Measurements from ENCODE around the gene GCM1. TPM values are rescaled to one million over a fixed set of nuclear protein-coding genes. Genes with fewer than 3 reads are reported as not detected.
A peak's percentile ranks its signal among the peaks of the same experiment; 100 is the strongest.

Gene GCM1
- polyA plus RNA-seq, 5 donors, result 0.07 TPM; not detected in 4

DNA sequence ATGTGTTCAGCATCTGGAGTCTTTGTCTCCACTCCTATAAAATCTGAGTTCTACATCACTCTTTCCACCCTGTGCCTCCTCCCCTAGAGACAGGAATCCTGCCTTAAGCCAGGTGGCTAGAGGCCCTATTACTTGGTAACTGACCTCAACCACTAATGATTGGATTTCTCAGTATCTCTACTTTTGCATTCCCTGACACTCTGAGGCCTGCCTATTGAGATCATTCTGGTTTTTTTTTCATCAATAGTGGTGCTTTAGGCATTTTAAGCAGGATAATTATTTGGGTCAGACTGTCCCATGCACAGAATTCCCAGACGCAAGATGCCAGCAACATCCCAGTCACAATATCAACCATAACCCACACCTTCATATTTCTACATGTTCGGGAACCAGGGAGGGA is 3.9 kb upstream of the GCM1 start:
- DNase-seq, result no peak

DNA sequence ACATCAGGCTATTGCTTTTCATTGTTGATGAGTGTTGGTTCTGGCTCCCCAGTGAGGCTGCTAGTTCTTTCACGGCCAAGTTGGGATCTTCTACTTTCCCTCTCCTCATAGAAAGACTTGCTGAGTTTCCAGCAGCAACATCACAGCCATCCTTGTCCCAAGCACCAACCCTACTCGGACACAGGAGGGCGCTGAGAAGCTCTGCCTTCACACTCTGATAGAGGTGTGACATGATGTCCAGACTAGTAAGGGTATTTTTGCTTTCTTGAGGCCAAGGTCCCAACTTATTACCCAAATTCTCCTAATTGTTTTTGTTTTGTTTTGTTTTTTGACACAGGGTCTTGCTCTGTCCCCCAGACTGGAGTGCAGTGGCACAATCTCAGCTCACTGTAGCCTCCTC is 3.0 kb upstream of the GCM1 start:
- DNase-seq, result no peak

DNA sequence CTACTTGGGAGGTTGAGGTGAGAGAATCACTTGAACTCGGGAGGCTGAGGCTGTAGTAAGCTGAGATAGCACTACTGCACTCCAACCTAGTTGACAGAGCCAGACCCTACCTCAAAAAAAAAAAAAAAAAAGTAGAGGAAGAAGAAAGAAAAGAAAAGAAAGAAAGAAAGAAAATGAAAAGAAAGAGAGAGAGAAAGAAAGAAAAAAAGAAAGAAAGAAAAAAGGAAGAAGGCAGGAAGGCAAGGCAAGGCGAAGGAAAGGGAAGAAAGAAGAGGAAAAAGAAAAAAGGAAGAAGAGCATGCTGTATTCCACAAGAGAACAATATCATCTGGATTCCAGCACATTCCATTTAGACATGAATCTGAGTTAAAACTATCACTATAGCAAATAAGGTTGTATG is 3.8 kb downstream of the GCM1 start:
- no peak for DNase-seq

DNA sequence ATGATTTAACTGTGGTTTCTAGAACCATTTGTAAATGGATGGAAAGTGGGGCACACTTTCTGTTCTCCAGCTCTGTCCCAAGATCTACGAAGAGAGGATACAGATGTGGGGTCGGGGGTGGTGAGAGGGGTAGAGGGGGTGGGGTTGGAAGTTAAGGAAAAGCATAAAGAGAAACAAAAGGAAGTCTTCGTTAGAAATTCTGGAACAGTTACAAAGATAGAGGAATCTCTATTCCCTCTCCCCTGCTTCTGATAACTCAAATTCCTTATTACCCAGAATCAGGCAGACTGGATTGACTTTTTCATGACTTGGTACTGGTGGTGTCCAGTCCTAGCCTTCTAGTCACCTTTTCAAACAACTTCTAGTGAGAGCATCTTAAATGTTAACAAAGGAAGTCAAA is 4.9 kb downstream of the GCM1 start:
- no peak for DNase-seq

DNA sequence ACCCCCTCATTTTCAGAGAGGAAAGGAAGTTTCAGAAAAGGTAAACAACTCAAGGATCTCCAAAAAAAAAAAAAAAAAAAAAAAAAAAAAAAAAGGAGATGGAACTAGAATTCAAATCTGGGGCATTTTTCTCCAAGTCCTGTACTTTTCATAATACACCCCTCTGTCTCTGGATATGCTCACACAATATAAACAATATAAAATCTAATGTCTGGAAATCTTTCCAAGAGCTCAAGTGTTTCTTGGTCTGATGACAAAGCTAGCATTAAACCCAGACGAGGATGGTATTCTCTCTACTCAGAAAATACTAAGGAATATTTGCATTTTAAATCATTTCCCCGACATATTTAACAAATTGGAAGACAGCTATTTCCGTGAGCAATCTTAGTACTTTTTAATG is 5.8 kb downstream of the GCM1 start:
- DNase-seq, result no peak

DNA sequence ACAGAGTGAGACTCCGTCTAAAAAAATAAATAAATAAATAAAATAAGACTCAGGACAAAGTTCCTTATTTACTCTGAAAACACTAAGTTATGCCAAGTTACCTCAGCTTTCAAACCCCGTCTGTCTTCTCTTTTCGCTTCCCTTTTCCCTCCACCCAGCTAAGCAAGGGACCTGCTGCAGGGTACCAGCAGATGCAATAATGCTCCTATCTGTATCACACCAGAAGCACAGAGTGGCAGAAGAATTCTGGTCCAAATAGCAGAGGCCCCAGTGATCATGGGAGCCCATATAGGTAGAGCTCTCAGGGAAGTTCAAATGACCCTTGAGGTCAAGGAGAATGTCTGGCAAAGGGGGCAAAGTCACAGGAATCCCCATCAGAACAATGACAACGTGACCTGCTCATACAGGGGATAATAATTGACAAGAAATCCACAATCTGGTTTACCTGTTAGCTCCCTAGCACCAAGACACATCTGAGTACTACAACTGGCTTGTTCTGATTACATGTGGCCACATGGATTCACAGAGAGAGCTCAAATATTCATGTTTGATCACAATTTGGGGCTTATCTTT is 8.7 kb downstream of the GCM1 start:
- no peak for DNase-seq

DNA sequence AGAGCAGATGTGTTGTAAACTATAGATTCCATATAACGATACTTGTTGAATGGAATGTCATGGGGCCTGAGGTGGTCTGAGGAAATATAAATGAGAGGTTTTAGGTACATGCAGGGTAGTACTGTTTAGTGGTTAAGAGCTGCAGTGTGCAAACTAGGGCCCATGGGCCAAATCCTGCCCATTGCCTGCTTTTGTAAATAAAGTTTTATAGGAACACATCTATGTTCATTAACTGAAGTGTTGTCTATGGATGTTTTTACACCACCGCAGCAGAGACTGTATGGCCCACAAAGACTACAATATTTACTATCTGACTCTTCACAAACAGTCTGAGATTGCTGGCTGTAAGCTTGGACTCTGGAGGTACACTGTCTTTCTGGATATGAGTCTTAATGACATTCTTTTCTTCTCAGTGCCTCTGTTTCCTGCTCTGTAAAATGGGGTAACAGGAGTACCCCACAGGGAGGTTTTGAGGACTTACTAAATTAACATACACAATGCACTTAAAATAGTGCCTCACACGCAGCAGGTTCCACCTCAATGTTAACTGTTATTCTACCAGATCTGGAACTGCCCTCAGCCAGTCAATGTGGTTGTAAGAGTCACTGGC is 12.5 kb downstream of the GCM1 start:
- no peak for DNase-seq

DNA sequence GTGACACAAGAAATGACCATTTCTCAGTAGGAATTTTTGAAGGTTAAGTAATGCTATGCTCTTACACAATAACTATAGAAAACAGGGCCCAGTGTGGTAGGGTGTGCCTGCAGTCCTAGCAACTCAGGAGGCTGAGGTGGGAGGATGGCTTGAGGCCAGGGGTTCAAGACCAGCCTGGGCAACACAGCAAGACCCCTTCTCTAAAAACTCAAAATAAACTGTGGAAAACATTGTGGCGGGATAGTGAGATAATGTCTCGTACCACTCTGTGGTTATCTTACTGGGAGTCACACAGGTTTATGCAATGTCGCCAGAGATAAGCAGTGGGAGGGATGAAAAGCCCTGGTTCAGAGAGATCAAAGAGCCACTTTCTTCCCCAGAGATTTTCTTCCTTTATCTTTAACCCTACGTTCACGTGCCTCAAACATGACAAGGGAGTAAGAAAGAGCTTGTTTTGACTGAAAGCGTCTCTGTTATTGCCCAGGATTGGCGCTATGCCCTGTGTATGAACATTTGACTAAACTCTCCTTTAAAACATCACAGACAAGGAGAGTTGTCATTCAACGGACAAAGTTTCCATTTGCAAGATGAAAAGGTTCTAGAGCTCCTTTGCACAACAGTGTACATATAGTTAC is 13.9 kb downstream of the GCM1 start:
- no peak for DNase-seq

DNA sequence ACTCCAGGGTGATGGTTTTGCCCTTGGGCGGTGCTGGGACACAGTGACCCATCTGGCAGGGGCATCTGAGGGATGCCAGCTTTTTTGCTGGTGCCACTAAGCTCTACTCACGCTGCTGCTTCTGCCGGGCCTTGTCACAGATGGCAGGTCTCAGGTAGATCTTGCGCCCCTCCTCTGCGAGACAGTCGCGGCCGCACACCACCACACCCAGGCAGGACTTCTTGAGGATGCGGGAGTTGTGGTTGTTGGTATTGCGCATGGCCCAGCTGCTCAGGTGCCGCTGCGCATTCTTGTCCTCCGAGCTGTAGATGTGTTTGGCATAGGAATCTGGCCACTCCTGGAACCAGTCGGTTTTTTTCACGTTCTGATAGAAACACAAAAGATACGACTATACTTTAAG is 14.7 kb downstream of the GCM1 start:
- DNase-seq, result no peak

DNA sequence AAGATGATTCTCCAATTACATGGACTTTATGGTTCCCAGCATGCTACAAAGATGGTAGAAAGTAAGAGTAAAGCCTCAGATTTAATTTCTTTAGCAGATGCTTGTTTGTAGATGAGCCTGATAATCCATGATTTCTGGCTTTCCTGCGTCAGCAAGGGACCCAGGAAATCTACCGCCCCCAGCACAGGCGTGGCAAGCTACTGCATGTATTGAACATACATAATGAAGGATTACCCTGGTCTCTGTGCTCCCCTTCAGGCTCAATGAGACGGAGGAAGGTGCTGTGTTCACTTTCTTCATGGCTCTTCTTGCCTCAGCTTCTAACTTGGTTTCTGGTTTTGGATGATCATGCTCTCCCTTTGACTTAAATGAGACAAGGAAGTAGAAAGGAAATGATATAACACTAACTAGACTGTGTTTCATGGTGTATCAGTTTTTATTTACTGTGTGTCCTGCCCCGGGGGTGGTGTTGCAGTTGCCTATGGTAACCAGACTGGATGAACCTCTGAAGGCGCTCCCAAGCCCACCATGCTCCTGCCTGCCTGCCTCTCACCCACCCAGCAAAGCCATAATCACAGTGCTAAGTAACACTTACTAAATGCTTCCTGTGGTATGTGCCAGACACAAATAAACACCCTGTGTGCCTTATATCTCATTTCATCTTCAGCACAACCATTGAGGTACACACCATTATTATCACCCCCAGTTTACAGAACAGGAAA is 17.9 kb downstream of the GCM1 start:
- DNase-seq, result no peak

DNA sequence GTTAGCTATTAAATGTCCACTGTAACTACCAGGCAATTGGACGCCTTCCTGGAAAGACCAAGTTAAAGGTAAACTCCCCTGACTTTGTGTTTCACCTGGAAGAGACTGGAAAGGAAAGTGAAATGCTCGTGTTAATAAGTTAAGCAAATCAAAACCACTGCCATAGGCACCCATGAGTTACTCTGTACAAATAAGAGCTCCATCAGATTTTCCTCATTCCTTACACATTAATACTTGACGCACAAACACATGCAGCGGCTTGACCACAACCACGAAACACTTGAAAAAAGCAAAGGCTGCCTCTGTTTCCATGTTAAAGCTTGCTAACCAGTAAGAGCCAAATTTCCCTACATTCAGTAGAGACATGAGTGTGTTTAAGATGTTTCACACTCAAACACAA is 19.8 kb downstream of the GCM1 start:
- DNase-seq, result no peak

DNA sequence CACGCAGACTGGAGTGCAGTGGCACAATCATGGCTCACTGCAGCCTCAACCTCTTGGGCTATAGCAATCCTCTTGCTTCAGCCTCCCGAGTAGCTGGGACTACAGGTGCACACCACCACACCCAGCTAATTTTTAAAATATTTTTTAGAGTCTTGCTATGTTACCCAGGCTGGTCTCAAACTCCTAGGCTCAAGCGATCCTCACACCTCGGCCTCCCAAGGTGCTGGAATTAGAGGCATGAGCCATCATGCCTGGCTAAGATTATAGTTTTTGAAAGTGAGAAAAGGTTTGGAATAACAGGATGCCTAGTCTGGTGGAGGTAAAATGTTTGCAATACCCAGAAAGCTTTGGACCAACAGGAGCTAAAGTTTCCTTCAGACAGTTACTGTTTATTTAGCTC is 23.4 kb downstream of the GCM1 start:
- DNase-seq, result no peak

DNA sequence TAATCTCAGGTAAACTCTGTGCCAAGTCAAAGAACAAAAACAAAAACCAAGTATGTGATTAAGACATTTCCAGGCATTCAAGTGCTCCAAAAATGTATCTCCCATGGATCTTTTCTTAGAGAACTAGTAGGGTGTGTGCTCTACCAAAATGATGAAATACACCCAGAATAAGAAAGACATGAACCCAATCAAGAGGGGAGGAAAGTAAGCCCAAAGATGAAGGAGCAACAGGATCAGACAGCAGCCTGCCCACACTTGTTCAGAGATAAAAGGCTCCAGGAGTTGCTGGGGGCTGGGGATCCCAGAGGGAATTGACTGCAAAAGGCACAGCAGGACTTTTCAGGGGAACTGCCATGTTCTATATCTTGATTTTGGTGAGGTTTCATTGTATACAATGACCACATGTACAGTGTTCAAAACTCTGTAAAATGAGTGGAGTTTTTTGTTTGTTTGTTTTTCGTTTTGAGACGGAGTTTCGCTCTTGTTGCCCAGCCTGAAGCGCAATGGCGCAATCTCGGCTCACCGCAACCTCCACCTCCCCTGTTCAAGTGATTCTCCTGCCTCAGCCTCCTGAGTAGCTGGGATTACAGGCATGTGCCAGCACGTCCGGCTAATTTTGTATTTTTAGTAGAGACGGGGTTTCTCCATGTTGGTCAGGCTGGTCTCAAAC is 24.4 kb downstream of the GCM1 start:
- DNase-seq, result no peak

DNA sequence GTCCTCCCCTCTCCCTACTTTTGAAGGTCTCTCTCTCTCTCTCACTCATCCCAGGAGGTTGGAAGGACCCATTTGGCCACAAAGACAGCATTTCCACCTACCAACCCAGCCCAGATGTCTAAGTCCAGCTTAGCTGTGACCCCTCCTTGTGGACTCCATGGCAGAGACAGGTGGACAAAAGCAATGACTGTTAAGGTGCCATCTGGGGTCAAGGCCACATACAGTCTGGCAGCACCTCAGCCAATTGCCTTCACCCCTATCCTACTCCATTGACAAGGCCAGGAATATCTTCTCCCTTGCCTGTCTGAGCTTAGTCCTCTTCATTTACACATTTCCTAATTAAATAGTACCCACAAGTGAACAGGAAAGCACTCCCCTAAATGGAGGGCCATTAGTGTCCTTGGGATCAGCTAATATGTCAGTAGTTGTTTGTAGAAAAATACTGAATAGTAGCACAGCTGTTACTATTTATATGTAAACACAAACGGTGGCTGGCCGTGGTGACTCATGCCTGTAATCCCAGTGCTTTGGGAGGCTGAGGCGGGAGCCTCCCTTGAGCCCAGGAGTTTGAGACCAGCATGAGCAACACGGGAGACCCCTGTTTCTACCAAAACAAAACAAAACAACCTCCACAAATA is 28.8 kb downstream of the GCM1 start:
- DNase-seq, result no peak

DNA sequence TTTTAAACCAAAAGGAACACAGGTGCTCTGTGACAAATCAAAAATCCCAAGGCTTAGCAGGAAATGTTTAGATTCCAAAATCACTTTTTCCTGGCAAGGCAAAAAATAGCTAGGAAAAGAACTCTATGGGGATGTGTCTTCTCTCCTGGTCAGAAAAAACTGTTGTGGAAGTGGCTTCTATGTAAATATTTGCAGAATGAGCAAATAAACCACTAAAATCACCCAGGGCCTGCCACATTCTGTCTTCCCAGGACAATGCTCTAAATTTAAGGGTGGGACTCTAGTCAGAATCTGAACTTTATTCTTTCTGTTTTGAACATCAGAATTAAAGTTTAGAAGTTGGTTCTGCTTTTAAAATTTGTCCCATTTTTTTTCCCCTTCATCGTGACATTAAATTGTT is 29.3 kb downstream of the GCM1 start:
- DNase-seq, result no peak

DNA sequence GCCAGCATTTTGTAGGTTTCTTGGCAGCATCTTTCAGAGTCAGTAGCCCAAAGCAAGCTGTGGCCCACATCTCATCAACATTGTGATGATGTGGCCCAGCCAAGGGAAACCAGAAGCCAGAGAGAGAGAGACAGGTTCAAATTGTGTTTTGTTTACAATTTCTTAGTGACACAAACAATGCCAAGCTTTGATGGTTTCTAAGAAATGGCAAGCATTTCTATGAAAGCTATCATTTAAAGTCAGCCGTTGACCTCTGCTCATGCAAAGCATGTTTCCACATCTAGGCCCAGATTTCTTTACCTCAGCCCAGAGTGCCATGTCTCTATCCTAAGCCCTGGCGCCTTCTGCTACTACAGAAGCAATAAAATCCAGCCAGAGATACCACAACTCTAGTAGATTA is 32.9 kb downstream of the GCM1 start:
- no peak for DNase-seq

DNA sequence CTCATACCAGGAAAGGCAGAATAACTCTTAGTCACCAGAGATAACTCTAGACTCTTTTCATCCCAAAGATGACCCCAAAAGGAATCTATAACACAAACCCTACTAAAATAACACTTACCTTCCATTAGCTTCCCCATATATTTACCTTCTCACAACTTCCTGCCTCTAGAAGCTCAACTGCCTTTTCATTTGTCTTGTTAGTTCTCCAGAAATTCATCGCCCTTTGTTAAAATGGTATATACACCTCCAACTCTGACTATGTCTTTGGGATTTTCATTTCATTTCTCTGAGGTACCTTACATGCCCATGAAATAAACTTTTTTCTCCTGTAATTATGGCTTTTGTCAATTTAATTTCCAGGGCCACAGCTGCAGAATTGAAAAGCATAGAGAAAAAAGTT is 33.5 kb downstream of the GCM1 start:
- no peak for DNase-seq

DNA sequence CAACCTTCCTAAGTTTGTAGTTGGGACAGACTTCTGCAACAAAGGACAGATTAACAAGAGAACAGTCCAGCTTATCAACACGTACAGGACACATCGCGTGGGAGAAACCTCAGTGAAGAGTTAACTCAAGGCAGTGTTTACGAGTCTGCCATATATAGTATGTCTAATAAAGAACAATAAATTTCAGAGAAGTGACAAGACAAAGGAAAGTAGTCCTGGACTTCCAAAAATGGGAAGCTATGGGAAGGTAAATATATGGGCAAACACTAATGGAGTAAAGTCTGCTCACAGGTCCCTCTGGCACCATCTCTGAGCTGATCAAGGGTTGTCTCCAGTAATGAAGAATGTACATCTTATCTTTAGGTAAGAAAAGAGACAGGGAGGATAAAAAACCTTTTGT is 34.9 kb downstream of the GCM1 start:
- no peak for DNase-seq

DNA sequence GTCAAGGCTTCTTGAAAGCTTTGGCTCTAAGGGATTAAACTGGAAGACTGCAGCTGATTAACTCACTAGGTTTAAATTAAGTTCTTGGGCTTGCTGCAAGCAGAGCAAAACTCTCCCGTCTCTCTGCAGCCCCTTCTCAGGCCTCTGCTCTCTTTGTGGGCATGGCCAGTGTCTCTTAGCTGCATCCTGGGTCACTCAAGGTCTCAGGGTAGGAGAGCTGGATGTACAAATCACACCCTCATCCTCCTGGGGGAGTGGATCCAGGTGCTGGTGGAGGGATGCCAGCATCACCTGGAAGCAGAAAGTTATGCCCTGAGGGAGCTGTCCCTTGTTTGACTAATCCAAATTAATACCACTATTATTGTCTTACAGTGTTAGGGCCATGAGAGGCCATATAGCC is 35.8 kb downstream of the GCM1 start:
- no peak for DNase-seq

DNA sequence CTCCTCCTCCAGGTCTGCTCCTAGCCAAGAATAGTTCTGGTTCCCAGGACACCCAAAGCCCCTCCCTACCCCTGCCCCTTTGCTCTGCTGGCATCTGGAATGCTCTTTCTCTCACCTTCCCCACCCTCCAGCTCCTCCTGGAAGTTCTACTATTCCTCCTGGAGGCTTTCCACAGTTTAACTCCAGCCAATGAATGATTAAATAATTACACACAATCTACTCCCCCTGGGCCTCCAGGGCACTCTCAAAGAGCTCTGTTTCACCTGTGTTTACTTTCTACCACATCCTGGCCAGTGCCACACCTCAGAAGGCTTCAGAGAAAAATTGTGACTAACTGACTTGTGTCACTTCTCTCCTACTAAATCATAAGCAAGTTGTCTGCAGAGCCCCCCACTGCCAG is 36.2 kb downstream of the GCM1 start:
- peak; percentile 9 to 13 for DNase-seq

DNA sequence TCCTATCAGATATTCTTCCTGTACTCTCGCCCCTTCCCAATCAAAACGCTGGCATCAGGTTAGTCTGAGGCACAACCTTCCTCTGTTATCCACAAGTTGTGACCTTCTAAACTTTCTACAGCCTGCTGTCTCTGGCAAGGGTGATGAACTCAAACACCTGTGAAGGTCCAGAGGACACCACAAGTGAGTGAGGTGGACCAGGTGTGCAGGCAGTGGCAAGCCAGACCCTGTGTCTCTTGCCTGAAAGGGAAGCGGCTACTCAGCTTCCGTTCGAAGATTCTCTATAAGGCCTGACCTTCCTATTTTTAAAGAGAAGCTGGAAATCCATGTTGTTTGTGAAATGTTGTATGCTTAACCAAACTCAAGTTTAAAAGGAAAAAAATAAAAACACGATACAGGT is 36.8 kb downstream of the GCM1 start:
- no peak for DNase-seq

DNA sequence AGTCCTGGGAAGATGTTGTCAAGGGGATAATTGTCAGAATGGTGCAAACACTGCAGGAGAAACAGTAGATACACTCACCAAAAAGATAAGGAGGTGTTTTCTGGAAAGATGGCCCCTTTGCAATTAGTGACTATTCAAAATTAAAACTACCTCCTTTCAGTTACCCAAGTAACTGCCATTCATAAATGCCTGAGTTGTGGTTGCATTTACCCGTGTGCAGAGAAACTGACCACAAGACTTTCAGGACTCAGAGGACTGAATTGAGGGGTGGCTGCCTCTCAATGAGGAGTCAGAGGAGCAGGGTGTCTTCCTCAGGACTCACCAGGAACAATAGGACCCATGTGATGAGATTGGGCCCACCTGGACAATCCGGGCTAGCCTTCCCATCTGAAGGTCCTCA is 39.0 kb downstream of the GCM1 start:
- DNase-seq, result no peak
